ENCODE measurements around the gene ATXN2.
A peak's percentile ranks its signal among the peaks of the same experiment; 100 is the strongest.

The ATXN2 gene

DNA sequence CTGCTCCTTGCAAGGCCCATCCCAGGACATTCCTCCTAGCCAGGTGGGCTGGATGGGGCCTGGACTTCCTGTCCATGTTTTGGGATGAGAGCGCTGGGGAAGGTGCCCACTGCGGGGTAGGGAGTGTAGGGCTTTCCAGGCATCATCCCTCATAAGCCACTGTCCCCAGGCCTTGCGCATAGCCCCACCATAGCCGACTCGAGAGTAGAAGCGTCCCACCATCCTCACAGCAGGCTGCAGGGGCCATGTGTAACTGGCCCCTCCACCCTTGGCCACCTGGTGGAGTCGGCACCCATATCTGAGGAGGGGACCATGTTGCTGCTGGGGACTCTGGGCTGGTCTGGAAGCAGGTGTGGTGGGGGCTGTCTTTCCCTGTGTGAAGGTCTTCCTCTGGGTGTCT is 162.8 kb downstream of the ATXN2 start:
- H3K9me3 ChIP-seq (ENCODE audit: control insufficient read depth, low read length), result no peaks in the 10 kb centered on the region
- no peak overlapping the region for H3K4me2 ChIP-seq (ENCODE audit: low read length)
- H3K27me3 ChIP-seq (ENCODE audit: control insufficient read depth, insufficient read depth, low read length), result no peaks in the 10 kb centered on the region
- no peaks in the 10 kb centered on the region for H3K36me3 ChIP-seq (ENCODE audit: control insufficient read depth, insufficient read depth, low read length)
- no peak overlapping the region for H3K4me3 ChIP-seq (ENCODE audit: low read depth, low read length)
- H3K27ac ChIP-seq, result no peak overlapping the region
- H3K4me1 ChIP-seq, result peaks cover 4% of the 10 kb centered on the region
- no peak overlapping the region for H3K9ac ChIP-seq
- TF ChIP-seq, protein P1, sequence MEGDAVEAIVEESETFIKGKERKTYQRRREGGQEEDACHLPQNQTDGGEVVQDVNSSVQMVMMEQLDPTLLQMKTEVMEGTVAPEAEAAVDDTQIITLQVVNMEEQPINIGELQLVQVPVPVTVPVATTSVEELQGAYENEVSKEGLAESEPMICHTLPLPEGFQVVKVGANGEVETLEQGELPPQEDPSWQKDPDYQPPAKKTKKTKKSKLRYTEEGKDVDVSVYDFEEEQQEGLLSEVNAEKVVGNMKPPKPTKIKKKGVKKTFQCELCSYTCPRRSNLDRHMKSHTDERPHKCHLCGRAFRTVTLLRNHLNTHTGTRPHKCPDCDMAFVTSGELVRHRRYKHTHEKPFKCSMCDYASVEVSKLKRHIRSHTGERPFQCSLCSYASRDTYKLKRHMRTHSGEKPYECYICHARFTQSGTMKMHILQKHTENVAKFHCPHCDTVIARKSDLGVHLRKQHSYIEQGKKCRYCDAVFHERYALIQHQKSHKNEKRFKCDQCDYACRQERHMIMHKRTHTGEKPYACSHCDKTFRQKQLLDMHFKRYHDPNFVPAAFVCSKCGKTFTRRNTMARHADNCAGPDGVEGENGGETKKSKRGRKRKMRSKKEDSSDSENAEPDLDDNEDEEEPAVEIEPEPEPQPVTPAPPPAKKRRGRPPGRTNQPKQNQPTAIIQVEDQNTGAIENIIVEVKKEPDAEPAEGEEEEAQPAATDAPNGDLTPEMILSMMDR (IDR thresholded peaks at IDR 0.05), result no peak
- H2AFZ ChIP-seq, result no peak overlapping the region
- peaks cover 7% of the 10 kb centered on the region for H3K79me2 ChIP-seq

DNA sequence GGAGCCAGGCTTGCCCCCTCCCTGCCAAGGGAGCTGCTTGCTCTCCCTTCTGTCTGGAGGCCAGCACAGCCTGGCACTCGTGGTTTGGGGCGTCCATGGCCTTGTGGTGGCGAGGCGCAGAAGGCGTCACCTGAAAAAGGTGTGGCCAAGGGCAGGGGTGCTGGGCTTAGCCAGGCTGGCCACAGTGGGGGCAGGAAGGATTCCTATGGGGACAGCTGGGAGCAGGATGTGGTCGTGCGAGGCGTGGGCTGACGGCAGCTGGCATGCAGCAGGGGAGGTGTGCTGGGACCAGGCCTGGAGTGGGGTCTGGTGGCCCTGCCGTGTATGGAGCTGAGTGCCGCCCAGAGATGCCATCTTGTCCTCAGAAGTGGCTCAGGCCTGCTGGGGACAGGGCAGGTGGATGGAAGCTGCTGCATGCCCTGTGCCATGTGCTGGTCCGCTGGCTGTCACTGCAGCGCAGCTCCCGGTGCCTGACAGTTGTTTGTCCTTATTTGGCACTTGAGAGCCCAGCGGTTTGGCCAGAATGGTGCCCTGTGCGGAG is 163.4 kb downstream of the ATXN2 start:
- H3K4me1 ChIP-seq, result peaks cover 4% of the 10 kb centered on the region
- H3K36me3 ChIP-seq (ENCODE audit: control insufficient read depth, insufficient read depth, low read length), result no peaks in the 10 kb centered on the region
- H3K9me3 ChIP-seq (ENCODE audit: control insufficient read depth, low read length), result no peaks in the 10 kb centered on the region
- H3K4me2 ChIP-seq (ENCODE audit: low read length), result no peak overlapping the region
- no peaks in the 10 kb centered on the region for H3K27me3 ChIP-seq (ENCODE audit: control insufficient read depth, insufficient read depth, low read length)
- H3K9ac ChIP-seq, result no peak overlapping the region
- H3K27ac ChIP-seq, result peak overlapping the region; percentile 62
- TF ChIP-seq, protein P1 (IDR thresholded peaks at IDR 0.05), result no peak
- no peak overlapping the region for H2AFZ ChIP-seq
- peaks cover 6% of the 10 kb centered on the region for H3K79me2 ChIP-seq
- no peak overlapping the region for H3K4me3 ChIP-seq (ENCODE audit: low read depth, low read length)

DNA sequence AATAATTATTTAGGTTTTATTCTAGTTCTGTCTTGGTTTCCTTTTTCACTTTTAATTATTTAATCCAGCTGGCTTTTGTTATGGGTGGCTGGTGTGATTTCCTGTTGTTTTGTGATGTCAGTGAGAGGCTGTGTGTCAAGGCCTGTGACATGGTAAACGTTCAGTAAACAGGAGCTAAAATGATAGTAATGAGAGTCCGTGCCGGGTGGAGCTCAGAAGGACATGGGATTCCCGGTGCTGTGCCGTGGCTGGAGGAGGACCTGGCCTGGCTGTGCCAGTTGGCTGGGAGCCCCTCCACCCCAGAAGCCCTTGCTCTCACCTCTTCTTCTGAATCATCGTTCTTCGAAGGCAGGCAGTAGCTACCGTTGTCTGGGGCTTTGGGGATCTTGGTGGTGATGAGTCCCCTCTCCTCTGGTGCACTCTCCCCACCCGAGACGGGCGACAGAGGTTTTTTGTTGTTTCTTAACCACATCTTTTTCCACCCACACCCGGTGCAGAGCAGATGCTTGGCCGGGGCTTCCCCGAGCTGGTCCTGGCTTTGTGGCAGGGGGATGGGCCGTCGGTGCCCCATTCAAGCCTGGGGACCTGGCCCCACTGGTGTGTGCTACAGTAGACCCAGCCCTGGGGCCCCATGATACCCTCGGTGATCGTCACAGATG is 164.3 kb downstream of the ATXN2 start:
- Histone ChIP-seq H3K9ac (no peak overlapping the region), H3K4me3 (ENCODE audit: low read depth, low read length) (no peak overlapping the region)

DNA sequence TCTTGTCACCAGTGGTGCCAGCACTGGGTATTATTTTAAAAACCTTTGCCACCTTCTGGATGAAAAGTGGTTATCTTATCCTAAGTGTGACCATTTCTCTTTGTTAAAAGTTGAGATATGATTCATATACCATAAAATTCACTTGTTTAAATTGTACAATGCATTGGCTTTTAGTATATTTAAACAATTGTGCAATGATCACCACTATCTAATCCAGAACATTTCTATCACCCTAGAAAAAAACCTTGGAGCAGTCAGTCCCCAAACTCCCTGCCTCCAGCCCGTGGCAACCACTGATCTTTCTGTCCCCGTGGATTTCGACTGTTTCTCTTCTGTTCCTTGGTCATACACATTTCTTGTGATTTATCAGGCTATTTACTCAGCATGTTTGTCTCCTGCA is 165.1 kb downstream of the ATXN2 start:
- Histone ChIP-seq H3K27ac (peak overlapping the region; percentile 62), H3K9ac (no peak overlapping the region), H3K79me2 (peaks cover 4% of the 10 kb centered on the region), H2AFZ (no peak overlapping the region), H3K4me3 (ENCODE audit: low read depth, low read length) (no peak overlapping the region), H3K4me1 (peaks cover 4% of the 10 kb centered on the region), H3K9me3 (ENCODE audit: control insufficient read depth, low read length) (no peaks in the 10 kb centered on the region), H3K36me3 (ENCODE audit: control insufficient read depth, insufficient read depth, low read length) (no peaks in the 10 kb centered on the region), H3K27me3 (ENCODE audit: control insufficient read depth, insufficient read depth, low read length) (no peaks in the 10 kb centered on the region), H3K4me2 (ENCODE audit: low read length) (no peak overlapping the region)
- TF ChIP-seq, protein P1 (IDR thresholded peaks at IDR 0.05), result no peak

More for the DNA sequence above, 164.3 kb downstream of the ATXN2 start:
- Histone ChIP-seq H3K4me1 (peaks cover 4% of the 10 kb centered on the region), H2AFZ (no peak overlapping the region), H3K27ac (peak overlapping the region; percentile 62), H3K4me2 (ENCODE audit: low read length) (no peak overlapping the region), H3K79me2 (peaks cover 5% of the 10 kb centered on the region), H3K9me3 (ENCODE audit: control insufficient read depth, low read length) (no peaks in the 10 kb centered on the region), H3K36me3 (ENCODE audit: control insufficient read depth, insufficient read depth, low read length) (no peaks in the 10 kb centered on the region), H3K27me3 (ENCODE audit: control insufficient read depth, insufficient read depth, low read length) (no peaks in the 10 kb centered on the region)
- TF ChIP-seq, protein P1 (IDR thresholded peaks at IDR 0.05), result no peak

DNA sequence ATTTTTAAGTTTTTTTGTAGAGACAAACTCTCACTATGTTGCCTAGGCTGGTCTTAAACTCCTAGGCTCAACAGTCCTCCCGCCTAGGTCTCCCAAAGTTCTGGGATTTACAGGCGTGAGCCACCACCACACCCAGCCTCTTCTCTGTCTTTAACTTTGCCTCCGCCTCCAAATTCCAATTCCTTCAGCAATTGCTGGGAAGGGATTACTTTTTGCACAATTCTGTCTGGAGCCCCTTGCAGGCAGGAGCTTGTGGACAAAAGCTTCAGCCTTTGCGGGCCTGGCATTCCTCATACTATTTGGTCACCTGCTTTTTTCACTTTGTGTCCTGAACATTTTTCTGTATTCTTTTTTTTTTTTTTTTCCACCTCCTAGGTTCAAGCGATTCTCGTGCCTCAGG is 167.3 kb downstream of the ATXN2 start:
- TF ChIP-seq, protein P1 (IDR thresholded peaks at IDR 0.05), result no peak
- H3K4me1 ChIP-seq, result no peaks in the 10 kb centered on the region

More for the DNA sequence above, 167.3 kb downstream of the ATXN2 start:
- H3K4me3 ChIP-seq (ENCODE audit: low read depth, low read length), result no peak overlapping the region
- no peaks in the 10 kb centered on the region for H3K27me3 ChIP-seq (ENCODE audit: control insufficient read depth, insufficient read depth, low read length)
- no peak overlapping the region for H3K4me2 ChIP-seq (ENCODE audit: low read length)
- no peak overlapping the region for H2AFZ ChIP-seq
- no peak overlapping the region for H3K9ac ChIP-seq
- H3K27ac ChIP-seq, result peak overlapping the region; percentile 48
- no peaks in the 10 kb centered on the region for H3K9me3 ChIP-seq (ENCODE audit: control insufficient read depth, low read length)
- H3K36me3 ChIP-seq (ENCODE audit: control insufficient read depth, insufficient read depth, low read length), result no peaks in the 10 kb centered on the region
- H3K79me2 ChIP-seq, result peaks cover under 1% of the 10 kb centered on the region
